ENCODE results near the gene CDH12. TPM values are rescaled to one million over a fixed set of nuclear protein-coding genes. Genes with fewer than 3 reads are reported as not detected.

Gene CDH12
- total and polyA plus RNA-seq, 2 donors (not counting 3 experiments of a cell fraction or from before 2014, with no cell fraction given), result 0.03 TPM; not detected in 1

DNA sequence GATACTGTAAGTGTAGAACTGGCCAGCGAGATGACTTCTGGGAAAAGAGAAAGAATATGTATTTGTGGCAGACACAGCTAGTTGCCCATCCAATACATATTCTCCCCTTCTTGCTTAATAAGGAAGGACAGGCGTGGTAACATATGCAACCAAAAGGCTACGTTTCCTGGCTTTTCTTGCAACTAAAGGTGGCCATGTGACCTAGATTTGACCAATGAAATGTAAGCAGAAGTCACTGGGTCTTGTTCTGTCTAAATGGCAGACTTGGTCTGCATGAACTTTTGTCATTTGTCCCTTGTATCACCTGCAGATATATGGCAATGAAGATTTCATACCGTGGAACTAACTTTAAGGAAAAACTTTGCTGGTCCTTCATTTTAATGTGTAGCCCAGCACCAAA, 183.8 kb downstream of the CDH12 start:
- ChIA-PET POLR2A (no interaction called here), CTCF (no interaction called here)
- no TSS peak for BruUV-seq (replicated peaks)
- H3K36me3 ChIP-seq (ENCODE audit: control insufficient read depth in 2 of 2, extremely low read depth in 1 of 2, insufficient read depth in 2 of 2, low read length in 2 of 2), result no peaks in the 10 kb centered on the region
- H2AFZ ChIP-seq (ENCODE audit: low read depth, low read length), result no peak overlapping the region
- no peak overlapping the region for H3K27ac ChIP-seq (ENCODE audit: insufficient read depth, low read depth, low read length)
- no peak overlapping the region for H3K4me3 ChIP-seq (replicated peaks in 1 of 3; ENCODE audit: insufficient read depth in 1 of 3, low read depth in 1 of 3, low read length in 3 of 3)
- H4K20me1 ChIP-seq (replicated peaks; ENCODE audit: control insufficient read depth, extremely low read depth, insufficient read depth, low read length), result no peaks in the 10 kb centered on the region
- H3K79me2 ChIP-seq (ENCODE audit: control insufficient read depth, insufficient read depth, low read length), result no peaks in the 10 kb centered on the region
- TF ChIP-seq EZH2 (IDR thresholded peaks at IDR 0.05; ENCODE audit: borderline replicate concordance, low read depth, low read length, severe bottlenecking) (no peak), JUN (IDR thresholded peaks at IDR 0.05; ENCODE audit: borderline replicate concordance, insufficient read depth, insufficient read length, low read depth) (no peak), POLR2A (IDR thresholded peaks at IDR 0.05; ENCODE audit: low read depth, low read length) (no peak), MYC (IDR thresholded peaks at IDR 0.05; ENCODE audit: low read depth, low read length) (no peak), GATA2 (IDR thresholded peaks at IDR 0.05; ENCODE audit: insufficient read depth, insufficient read length, low read depth, low read length) (no peak), FOS (IDR thresholded peaks at IDR 0.05; ENCODE audit: borderline replicate concordance, insufficient read depth, low read length) (no peak), POLR2AphosphoS5 (IDR thresholded peaks at IDR 0.05; ENCODE audit: insufficient read depth, low read depth, low read length) (no peak)
- TF ChIP-seq, protein P1, sequence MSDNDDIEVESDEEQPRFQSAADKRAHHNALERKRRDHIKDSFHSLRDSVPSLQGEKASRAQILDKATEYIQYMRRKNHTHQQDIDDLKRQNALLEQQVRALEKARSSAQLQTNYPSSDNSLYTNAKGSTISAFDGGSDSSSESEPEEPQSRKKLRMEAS (IDR thresholded peaks at IDR 0.05; ENCODE audit: insufficient read depth, insufficient read length), result no peak
- TF ChIP-seq, protein P2, sequence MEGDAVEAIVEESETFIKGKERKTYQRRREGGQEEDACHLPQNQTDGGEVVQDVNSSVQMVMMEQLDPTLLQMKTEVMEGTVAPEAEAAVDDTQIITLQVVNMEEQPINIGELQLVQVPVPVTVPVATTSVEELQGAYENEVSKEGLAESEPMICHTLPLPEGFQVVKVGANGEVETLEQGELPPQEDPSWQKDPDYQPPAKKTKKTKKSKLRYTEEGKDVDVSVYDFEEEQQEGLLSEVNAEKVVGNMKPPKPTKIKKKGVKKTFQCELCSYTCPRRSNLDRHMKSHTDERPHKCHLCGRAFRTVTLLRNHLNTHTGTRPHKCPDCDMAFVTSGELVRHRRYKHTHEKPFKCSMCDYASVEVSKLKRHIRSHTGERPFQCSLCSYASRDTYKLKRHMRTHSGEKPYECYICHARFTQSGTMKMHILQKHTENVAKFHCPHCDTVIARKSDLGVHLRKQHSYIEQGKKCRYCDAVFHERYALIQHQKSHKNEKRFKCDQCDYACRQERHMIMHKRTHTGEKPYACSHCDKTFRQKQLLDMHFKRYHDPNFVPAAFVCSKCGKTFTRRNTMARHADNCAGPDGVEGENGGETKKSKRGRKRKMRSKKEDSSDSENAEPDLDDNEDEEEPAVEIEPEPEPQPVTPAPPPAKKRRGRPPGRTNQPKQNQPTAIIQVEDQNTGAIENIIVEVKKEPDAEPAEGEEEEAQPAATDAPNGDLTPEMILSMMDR (IDR thresholded peaks at IDR 0.05; ENCODE audit: extremely low read depth in 1 of 2, insufficient read depth in 1 of 2, low read depth in 1 of 2, low read length in 2 of 2), result no peak
- no peak overlapping the region for H3K9ac ChIP-seq (replicated peaks; ENCODE audit: extremely low read depth, insufficient read depth, low read length)
- DNase-seq (ENCODE audit: low read depth, low spot score) (no peak), FAIRE-seq (no peak)
- dilution Hi-C loops (cut with MboI; ENCODE audit: extremely low pct_ligation_motif_present, low sequenced_read_pairs) (no loop called here), intact Hi-C loops (cut with micrococcal nuclease) (no loop called here)
- H3K9me3 ChIP-seq (replicated peaks; ENCODE audit: control insufficient read depth, insufficient read depth, low read length), result no peaks in the 10 kb centered on the region
- no peaks in the 10 kb centered on the region for H3K4me1 ChIP-seq (ENCODE audit: control insufficient read depth, extremely low read depth, insufficient read depth, low read length)
- H3K9me1 ChIP-seq (replicated peaks; ENCODE audit: control insufficient read depth, extremely low read depth, insufficient read depth, low read length), result no peaks in the 10 kb centered on the region
- H3K27me3 ChIP-seq (ENCODE audit: control insufficient read depth in 2 of 2, insufficient read depth in 2 of 2, low read length in 2 of 2), result no peaks in the 10 kb centered on the region
- no peak overlapping the region for H3K4me2 ChIP-seq (ENCODE audit: insufficient read depth, low read length)

Measured in endothelial cell of umbilical vein (primary cell).